Measurements from ENCODE around the gene ABL2.
"Not testable (repeated sequence)": the region's sequence is repeated elsewhere in the genome, so short reads cannot be mapped to it uniquely, and the experiment has no call there.

The ABL2 gene

DNA sequence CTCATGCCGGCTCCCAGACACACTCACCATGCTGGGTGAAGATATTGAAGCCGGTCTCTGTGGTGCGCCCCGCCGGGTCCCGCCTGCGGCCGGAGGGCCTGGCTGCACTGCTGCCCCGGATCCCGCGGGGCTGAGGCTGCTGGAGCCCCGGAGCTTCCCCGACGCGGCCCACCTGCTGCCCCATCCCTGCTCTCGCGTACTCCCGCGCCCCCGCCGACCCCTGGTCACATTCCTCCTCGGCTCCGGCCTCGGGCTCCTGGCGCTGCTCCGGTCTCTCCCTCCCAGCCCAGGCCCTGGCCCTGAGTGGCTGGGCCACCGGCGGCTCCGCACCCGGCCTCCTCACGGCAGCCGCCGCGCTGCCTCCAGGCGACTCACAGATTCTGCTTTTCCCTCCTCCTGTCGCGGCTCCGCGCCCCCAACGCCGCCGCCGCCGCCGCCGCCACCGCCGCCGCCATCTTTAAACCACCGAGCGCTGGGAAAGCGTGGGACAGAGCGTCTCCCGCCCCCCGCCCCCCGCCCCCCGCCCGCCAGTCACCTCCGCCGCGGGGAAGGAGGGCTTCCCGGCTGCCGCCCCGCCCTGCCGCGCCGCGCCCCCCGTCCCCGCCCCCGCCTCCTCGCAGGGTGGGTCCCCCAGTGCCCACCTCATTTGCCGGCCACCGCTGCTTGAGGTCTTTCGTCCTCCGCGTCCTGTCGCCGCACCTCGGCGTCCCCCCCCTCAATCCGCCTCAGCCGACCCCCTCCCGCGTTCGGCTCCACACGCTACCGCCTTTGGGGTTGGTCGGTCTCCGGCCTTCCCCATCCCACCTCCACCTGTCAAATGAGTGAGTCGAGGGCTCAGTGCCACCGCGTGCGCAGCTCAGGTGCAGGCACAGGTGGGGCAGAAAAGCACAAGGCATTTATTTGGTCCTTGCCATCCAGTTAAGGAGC lies at the start of gene ABL2:
ABL2 (minus strand) TSS at position 464 of the 927 bp plus-strand sequence; CDS start at position 184, 280 bp downstream.
- DNase-seq = no peak

DNA sequence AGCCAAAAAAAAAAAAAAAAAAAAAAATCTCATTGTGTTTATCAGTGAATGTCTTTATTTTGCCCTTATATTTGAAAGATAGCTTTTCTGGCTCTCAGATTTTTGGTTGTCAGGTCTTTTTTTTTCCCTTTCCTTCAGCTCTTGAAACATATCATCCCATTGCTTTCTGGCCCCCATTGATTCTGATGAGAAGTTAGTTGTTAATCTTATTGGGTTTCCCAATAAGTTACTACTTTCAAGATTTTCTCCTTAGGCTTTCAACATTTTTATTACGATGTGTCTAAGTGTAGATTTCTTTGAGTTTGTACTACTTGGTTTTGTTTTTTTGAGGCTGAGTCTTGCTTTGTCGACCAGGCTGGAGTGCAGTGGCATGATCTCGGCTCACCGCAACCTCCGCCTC lies 49.4 kb upstream of the ABL2 start:
- no peak for DNase-seq

DNA sequence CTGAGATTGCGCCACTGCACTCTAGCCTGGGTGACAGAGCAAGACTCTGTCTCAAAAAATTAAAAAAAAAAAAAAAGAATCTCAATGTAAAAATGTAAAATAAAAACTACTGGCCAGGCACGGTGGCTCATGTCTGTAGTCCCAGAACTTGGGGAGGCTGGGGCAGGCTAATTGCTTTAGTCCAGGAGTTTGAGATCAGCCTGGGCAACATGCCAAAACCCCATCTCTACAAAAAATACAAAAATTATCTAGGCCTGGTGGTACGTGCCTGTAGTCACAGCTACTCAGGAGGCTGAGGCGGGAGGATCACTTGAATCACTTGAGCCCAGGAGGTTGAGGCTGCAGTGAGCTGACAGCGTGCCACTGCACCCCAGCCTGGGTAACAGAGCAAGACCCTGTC lies 44.9 kb upstream of the ABL2 start:
- not testable (repeated sequence) for DNase-seq

DNA sequence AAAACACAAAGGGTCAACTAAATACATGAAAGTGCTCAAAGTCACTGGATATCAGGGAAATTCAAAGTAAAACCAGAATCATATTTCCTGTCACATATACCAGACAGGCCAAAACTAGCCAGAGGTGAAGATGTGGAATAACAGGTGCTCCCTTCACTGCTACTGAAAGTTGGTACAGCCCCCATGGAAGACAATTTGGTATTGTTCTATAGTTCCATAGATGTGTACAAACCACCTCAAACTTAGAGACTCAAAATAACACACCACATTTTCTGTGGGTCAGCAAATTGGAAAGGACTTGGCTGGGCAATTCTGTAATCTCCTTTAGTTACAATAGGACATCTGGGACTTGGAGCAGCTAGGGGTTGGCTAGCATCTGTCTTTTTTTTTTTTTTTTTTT lies 39.6 kb upstream of the ABL2 start:
- no peak for DNase-seq

DNA sequence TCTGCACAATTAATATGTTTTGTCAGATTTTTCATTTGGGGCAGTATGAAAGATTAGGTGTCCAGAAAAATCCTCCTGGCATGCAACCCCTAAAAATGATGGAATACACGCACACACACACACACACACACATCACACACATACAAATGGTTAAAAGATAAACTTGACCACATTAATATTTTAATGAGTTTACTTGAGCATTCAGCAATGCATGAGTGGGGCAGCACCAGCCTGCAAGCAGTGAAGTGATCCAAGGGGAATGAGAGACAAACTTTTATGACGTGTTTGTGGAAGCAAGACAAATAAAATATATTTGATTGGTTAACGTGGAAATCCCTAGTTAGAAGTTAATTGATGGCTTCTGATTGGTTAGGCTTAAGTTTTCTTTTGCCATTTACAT lies 35.0 kb upstream of the ABL2 start:
- DNase-seq = no peak

DNA sequence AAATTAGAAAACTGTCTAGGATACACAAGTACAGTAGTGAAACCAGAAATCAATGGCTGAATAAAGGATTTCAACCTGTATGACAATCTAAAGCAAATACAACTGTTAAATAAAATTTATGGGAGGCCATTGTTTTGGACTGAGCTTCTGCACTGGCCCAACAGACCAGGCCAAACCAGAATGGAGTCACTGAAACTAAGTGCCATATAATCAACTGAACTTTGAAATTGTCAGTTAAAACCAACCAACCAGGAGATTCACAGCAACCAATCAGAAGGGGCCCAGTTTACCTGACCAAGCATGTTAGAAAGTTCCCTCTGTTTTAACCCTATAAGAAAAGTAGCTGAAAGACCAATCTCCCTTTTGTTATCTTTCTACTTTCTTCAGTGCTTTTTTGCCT lies 33.6 kb upstream of the ABL2 start:
- DNase-seq = no peak

DNA sequence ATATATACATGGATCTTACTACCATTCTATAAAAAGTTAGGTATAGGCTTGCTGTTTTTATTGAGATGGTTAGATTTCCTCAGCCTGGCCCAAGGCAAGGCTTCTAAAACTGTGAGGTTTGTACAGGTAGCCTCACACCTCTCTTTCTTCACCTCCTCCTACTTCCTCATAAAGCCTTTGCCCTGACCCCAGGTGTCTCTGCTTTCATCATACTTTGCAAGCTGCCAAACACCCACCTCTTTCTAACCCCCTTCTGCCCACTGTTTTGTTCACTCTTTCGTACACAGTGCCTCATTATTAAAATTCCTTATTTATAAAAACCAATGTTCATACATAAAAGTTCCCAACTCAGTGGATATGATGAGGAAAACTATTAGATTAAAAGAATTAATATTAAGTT lies 32.7 kb upstream of the ABL2 start:
- DNase-seq = no peak

DNA sequence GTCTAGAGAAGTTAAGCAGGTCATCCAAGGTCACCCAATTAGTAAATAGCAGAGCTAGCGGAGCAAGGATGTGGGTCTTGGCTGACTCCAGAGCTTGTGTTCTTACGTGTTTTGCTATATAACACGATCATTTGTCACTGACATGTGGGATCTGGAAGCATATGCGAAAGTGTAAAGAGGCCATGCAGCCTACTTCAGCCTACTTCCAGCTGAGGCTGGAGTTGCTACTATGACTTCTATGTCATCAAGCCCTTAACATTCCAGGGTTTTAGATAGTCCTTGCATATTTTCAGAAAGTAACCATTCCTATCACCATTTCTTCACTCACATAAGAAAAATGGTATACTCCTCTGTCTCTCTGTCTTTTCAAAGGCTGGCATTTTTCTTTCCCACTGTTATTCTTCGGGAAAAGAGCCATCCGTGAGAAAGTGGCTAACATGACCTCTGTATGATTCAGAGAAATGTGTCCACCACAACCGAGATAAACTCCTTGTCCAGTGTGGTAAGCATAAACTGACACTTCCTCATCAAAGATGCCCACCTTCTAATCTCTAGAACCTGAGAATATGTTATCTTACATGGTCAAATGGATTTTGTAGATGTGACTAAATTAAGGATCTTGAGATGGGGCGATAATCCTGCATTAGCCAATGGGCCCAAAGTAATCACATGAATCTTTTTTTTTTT lies 24.0 kb upstream of the ABL2 start:
- DNase-seq = no peak

DNA sequence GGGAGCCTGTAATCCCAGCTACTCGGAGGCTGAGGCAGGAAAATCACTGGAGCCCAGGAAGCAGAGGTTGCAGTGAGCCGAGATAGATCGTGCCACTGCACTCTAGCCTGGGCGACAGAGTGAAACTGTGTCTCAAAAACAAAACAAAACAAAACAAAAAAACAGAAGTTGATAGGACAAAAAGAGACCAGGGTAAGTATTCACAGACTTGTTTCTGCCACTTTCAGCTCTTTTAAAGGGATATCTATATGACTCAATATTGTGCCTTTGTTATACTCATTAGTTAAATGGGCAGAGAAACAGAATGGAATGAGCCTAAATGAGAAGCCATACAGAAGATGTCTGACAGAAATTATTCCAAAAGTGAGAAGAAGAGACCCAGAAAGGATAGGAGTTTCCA lies 23.1 kb upstream of the ABL2 start:
- no peak for DNase-seq

DNA sequence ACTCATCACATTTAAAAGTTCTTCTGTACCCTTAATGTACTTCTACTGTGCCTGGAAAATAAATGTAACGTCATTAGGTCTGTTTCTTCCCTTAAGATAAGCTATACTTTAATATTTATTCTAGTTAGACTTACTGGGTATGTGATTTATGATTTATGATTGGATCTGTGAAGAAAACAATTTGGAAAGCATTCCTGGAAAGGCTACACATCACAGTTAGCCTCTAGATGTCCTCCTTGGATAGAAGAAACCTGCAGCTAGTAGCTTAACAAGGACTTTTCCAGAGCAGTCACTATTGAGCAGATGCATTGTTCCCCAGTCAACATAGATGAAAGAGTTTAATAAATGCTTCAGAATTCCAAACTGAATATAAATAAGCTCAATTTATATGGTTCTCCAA lies 22.2 kb upstream of the ABL2 start:
- no peak for DNase-seq

DNA sequence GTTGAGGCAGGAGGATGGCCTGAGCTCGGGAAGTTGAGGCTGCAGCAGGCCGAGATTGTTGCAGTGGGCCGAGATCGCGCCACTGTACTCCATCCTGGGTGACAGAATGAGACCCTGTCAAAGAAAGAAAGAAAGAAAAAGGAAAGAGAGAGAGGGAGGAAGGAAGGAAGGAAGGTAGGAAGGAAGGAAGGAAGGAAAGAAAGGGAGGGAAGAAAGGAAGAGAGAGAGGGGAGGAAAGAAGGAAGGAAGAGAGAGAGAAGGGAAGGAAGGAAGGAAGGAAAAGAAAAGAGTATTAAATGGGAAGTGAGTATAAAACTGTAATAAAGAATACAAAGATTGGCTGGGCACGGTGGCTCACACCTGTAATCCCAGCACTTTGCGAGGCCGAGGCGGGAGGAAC lies 18.4 kb upstream of the ABL2 start:
- no peak for DNase-seq

DNA sequence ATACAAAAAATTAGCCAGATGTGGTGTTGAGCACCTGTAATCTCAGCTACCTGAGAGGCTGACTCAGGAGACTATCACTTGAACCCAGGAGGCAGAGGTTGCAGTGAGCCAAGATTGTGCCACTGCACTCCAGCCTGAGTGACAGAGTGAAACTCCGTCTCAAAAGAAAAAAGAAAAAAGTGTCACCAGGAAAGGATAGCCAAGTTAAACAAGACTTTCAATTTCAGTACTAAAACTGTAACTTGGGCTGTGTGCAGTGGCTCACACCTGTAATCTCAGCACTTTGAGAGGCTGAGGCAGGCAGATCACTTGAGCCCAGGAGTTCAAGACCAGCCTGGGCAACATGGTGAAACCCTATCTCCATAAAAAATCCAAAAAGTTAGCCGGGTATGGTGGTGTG lies 15.9 kb upstream of the ABL2 start:
- DNase-seq = not testable (repeated sequence)

DNA sequence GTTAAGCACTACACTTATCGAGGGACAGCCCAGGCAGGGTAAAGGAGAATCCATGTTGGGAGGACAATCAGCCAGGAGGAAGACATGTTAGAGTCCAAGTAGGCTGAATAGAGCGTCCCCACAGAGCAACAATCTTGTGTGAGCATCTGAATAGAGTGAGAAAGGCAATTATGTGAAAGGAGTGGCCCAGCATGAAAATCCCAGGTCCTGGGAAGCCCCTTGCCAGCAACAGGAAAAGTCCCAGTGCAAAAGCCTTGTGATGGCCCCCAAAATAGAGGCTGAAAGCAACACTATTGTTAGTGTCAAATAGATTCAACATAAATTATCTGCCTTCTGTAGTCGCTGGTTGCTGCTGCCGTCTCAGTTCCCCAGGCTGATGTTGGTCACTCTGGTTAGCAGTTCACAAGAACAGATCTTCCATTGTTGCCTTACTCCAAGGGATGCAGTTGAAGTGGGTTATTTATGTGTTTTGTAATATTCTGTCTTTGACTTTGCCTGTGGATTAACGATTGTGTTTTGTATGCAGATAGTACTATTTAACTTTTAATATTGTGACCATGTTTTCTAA lies 12.1 kb upstream of the ABL2 start:
- no peak for DNase-seq

DNA sequence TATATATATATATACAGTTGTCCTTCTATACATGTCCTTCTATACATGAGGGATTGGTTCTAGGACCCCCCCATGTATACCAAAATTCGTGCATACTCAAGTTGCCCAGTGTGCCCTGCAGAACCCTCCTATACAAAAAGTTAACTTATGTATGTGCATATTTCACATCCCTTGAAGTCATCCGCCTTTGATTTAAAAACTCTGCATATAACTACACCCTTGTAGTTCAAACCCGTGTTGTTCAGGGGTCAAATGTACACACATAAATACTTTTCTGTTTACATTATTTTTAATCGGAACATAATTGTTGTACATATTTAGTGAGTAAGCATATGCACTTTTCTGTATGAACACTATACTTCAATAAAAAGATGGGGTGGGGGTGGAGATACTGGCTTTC lies 7.7 kb upstream of the ABL2 start:
- no peak for DNase-seq

DNA sequence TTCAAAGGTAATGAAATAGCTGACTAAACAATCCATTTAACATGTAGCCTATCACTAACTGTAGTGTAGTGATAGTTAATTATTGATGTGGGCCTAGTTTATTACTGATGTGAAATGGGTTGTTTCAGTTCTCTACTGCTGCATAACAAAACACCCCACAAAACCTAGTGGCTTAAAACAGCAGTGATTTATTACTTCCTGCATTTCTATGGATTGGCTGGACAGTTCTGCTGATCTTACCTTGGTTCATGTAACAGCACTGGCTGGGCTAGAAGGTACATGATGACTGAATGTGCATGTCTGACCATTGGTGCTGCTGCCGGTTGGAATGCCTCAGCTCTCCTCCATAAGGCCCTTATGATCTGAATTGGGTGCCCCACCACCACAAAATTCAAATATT lies 5.4 kb upstream of the ABL2 start:
- no peak for DNase-seq

DNA sequence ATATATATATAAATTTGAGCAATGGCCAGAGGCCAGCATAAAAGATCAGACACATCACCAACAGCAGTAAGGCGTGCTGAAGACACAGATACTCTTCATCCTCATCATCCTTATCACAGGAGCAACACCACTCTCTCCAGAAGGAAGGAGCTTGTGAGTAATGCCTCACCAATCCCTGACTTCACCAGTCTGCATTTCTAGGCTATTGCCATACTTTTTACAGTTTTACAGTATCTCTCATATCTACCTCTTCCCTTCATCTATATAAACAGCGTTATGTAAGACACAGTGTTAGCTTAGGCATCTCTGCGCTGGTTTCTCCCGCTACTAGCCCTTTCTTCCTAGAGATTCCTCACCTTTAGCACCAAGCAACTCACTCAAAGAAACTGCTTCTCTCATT lies 2.4 kb upstream of the ABL2 start:
- DNase-seq = no peak

DNA sequence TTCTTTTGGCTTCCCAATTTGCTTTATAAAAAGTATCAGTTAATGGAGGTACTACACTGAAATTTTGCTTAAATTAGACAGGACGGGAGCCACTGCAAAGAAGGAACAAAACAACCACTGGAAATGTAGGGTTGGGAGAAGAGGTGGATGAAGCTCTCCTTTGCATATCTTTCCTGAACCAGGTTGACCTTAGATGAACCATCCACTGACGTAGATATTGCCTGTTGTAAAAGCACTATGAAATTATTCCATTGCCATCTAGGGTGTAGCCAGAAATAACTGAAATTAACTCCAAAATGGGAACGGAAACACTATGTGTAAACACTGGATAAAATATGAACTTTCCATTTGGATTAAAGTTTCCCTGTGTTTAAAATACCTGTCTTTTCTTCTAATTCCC lies 1.2 kb upstream of the ABL2 start:
- DNase-seq = no peak

DNA sequence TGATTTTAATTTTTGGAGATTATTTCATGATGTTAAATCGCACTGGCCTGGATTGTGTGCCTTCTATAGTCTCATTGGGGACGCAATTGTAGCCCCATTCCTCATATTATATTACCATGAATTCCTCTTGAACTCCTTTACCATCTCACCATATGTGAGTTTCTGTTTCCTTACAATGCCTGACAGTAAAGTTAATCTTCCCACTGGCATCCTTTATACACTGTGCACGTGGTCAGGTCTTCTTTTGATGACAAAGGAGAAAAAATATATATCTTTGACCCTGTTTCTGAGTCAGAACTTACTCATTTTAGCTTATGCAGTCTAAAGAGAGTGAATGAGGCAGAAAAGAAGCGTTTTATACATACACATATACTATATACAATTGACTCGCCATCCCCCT lies 774 bp upstream of the ABL2 start:
- no peak for DNase-seq

DNA sequence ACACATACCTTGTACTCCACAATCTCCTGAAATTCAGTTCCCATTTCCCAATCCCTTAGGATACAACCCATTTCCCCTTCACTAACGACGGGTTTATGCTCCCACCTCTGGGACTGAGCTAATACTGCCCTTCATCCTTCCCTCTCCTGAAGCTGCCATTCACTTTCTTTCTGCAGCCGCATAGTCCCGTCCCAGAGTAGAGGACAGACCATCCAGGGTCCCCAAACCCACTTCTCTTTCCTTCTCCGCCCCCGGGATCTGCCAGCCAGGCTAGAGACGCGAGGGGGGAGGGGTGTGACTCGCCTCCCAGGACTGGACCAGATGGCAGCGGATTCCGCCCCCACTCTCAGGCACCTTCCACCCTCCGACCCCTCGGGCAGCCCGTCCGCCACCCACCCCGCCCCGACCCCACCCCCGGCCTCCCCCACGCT lies 679 bp downstream of the ABL2 start:
- no peak for DNase-seq

DNA sequence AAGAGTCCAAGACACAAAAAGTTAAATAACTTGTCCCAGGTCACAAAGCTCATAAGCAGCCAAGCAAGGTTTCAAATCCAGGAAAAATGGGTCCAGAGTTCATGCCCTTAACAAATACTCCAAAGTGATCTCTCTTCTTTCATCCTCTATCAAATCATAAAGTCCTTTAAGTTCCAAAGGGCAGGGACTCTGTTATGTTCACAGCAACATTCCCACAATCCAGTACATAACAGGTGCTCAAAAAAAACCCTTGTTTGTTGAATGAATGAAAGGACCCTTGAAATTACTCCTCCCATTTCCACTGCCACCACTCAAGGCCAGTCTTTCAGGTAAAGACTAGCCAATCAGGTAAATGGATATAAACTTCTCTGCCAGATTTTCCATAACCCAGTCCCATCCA lies 2.7 kb downstream of the ABL2 start:
- DNase-seq = no peak

DNA sequence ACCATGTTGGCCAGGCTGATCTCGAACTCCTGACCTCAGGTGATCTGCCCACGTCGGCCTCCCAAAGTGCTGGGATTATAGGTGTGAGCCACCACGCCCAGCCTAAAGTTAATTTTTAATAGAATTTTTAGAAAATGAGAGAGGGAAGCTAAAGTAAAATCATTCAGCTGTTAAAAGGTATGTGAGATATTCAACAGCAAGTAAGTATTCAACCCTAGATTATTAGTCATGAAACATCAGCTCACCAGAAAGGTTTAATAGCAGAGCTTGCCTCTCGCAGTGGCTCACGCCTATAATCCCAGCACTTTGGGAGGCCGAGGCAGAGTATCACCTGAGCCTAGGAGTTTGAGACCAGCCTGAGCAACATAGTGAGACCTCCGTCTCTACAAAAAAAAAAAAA lies 5.0 kb downstream of the ABL2 start:
- DNase-seq = not testable (repeated sequence)

DNA sequence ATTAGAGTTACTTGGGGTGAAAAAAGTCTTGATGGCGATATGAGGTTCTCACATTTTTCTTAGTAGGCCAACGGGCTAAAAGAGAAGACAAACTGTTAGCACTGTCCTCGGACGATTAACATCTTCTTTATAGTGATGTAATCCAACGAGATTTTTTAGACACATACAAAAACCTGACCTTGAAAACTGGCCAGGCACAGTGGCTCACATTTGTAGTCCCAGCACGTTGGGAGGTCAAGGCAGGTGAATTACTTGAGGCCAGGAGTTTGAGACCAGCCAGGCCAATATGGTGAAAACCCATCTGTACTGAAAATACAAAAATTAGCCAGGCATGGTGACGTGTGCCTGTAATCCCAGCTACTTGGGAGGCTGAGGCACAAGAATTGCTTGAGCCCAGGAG lies 8.4 kb downstream of the ABL2 start:
- not testable (repeated sequence) for DNase-seq

DNA sequence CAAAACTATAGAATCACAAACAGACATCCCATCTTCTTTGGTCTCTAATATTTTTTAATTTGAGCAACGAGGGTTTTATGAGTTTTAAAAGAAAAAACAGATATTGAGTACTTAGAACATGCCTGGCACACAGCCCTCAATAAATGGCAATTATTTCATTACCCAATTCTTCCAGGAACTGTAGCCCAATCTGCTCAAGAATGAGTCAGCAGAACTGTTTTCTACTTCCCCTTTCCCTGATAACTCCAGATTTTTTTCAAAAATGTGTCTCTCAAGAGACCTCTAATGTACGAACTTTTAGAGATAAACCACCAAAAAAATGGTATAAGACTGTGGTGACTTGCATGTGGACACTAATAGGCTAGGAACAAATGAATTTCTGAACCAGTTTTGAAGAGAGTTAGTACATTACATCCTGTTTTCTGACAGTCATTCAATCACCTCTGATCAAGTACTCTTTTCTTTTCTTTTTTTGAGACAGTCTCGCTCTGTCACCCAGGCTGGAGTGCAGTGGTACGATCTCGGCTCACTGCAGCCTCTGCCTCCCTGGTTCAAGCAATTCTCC lies 11.5 kb downstream of the ABL2 start:
- no peak for DNase-seq

DNA sequence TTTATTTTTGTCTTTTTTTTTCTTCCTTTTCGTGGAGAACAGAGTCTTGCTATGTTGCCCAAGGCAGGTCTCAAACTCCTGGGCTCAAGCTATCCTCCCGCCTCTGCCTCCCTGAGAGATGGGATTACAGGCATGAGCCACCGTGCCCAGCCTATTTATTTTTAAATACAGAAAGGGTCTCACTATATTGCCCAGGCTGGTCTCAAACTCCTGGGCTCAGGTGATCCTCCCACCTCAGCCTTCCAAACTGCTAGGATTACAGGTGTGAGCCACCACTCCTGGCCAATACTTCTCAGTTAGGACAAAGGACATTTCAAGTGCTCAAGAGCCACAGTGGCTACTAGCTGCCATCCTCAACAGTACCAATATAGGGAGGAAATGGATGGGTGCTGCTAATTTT lies 16.2 kb downstream of the ABL2 start:
- not testable (repeated sequence) for DNase-seq

Measured in NCI-H2029 treated with DMSO at 0.1 percent for 48 hours (cell line).